HG02938 (cell line): ENCODE data around the gene TM7SF3.

Experiments
- ATAC-seq: cut with Tn5 transposase; IDR thresholded peaks from one replicate; pipeline ENCODE4 v1.9.1; 2021; ENCODE audit warnings: mild to moderate bottlenecking, moderate library complexity; ENCODE audit not compliant: unreplicated experiment

TM7SF3 gene

GRCh38 chr12:27014859-27015729 lies 910 bp upstream of the TM7SF3 start:
- ATAC-seq: no peak

- ATAC-seq: peak; percentile 28
Observed at GRCh38 chr12:27013611-27014084, 536 bp downstream of the TM7SF3 start.

- ATAC-seq: no peak
Observed at GRCh38 chr12:27012982-27013255, 1.3 kb downstream of the TM7SF3 start.

GRCh38 chr12:27012239-27012981 lies 1.8 kb downstream of the TM7SF3 start:
- no peak for ATAC-seq

- ATAC-seq: no peak
Observed at GRCh38 chr12:27009881-27010301, 4.3 kb downstream of the TM7SF3 start.

GRCh38 chr12:27008081-27008480 lies 6.1 kb downstream of the TM7SF3 start:
- no peak for ATAC-seq

- ATAC-seq: no peak
Observed at GRCh38 chr12:27006797-27007467, 7.3 kb downstream of the TM7SF3 start.

- no peak for ATAC-seq
Observed at GRCh38 chr12:27005495-27005894, 8.7 kb downstream of the TM7SF3 start.

- no peak for ATAC-seq
Observed at GRCh38 chr12:27003421-27004381, 10.5 kb downstream of the TM7SF3 start.

- no peak for ATAC-seq
Observed at GRCh38 chr12:27002141-27002540, 12.0 kb downstream of the TM7SF3 start.

- no peak for ATAC-seq
Observed at GRCh38 chr12:27001663-27002062, 12.5 kb downstream of the TM7SF3 start.

GRCh38 chr12:27000961-27001360 lies 13.2 kb downstream of the TM7SF3 start:
- ATAC-seq: no peak

GRCh38 chr12:26997003-26997402 lies 17.2 kb downstream of the TM7SF3 start:
- no peak for ATAC-seq

GRCh38 chr12:26995706-26996105 lies 18.5 kb downstream of the TM7SF3 start:
- no peak for ATAC-seq

GRCh38 chr12:26994109-26994508 lies 20.1 kb downstream of the TM7SF3 start:
- no peak for ATAC-seq

- no peak for ATAC-seq
Observed at GRCh38 chr12:26991826-26992225, 22.4 kb downstream of the TM7SF3 start.

GRCh38 chr12:26989873-26990272 lies 24.3 kb downstream of the TM7SF3 start:
- no peak for ATAC-seq

- ATAC-seq: no peak
Observed at GRCh38 chr12:26988703-26989102, 25.5 kb downstream of the TM7SF3 start.

- ATAC-seq: no peak
Observed at GRCh38 chr12:26987634-26988424, 26.4 kb downstream of the TM7SF3 start.

GRCh38 chr12:26982866-26983265 lies 31.3 kb downstream of the TM7SF3 start:
- no peak for ATAC-seq
